HG03039 (cell line): ENCODE measurements around the gene PREX1.
"Not testable (repeated sequence)": the region's sequence is repeated elsewhere in the genome, so short reads cannot be mapped to it uniquely, and the experiment has no call there.

Experiments used
- ATAC-seq: cut with Tn5 transposase; IDR thresholded peaks from one replicate; pipeline ENCODE4 v1.9.1; 2021; ENCODE audit warnings: mild to moderate bottlenecking, moderate library complexity; ENCODE audit not compliant: unreplicated experiment

PREX1 gene

DNA sequence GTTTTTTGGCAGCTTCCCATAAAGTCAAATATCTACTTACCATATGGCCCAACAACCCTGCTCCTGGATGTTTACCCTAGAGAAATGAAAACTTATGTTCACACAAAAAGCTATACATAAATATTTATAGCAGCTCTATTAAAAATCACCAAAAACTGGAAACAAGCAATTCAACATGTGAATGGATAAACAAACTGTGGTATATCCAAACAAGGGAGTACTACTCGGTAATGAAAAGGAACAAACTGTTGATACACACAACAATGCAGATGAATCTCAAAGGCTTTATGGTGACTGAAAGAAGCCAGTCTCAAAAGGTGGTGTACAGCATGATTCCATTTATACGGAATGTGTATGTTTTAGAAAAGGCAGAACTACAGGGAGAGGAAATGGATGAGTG lies 48.4 kb downstream of the PREX1 start:
- ATAC-seq = no peak

GRCh38 chr20:48777821-48778220 lies 50.0 kb downstream of the PREX1 start:
- no peak for ATAC-seq

- ATAC-seq = no peak
Observed at GRCh38 chr20:48777005-48777404, 50.8 kb downstream of the PREX1 start.

- no peak for ATAC-seq
Observed at GRCh38 chr20:48776306-48776705, 51.5 kb downstream of the PREX1 start.

GRCh38 chr20:48775545-48775944 lies 52.3 kb downstream of the PREX1 start:
- ATAC-seq = not testable (repeated sequence)

GRCh38 chr20:48774696-48775095 lies 53.1 kb downstream of the PREX1 start:
- no peak for ATAC-seq

- ATAC-seq = no peak
Observed at GRCh38 chr20:48773837-48774418, 53.9 kb downstream of the PREX1 start.

- ATAC-seq = no peak
Observed at GRCh38 chr20:48772183-48772976, 55.4 kb downstream of the PREX1 start.

- ATAC-seq = no peak
Observed at GRCh38 chr20:48771542-48771941, 56.3 kb downstream of the PREX1 start.

DNA sequence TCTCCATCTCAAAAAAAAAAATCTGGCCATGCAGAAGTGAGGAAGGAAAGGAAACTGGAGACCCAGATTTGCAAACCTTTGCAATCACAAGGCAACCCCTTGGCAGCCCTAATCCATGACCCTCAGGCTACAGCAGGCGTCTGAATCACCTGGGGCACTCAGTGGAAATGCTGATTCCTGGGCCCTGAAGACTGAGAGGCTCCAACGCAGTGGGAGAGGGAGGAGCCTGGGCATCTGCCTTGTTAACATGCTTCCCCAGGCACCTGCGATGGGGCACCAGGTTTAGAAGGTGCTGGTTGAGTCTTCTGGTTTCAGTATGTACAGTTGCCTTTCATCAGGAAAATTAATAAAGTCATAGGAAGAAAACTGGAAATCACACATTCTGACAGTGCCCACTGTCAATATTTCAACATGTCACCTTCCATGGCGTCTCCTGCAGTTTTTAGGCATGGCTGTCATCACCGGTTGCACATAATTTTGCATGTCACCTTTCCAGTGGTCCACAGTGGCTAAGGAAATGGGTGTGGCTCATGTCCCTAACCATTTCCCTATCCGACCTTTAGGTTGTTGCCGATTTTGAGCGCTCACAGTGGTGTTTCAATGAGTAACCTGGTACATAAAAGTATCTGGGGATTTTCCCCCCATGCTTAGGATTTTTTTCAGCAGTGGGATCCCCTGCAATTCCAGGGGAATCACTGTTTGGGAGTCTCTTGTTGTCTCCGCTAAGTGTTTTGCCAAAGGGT lies 56.9 kb downstream of the PREX1 start:
- ATAC-seq = no peak

GRCh38 chr20:48769069-48769983 lies 58.5 kb downstream of the PREX1 start:
- no peak for ATAC-seq

DNA sequence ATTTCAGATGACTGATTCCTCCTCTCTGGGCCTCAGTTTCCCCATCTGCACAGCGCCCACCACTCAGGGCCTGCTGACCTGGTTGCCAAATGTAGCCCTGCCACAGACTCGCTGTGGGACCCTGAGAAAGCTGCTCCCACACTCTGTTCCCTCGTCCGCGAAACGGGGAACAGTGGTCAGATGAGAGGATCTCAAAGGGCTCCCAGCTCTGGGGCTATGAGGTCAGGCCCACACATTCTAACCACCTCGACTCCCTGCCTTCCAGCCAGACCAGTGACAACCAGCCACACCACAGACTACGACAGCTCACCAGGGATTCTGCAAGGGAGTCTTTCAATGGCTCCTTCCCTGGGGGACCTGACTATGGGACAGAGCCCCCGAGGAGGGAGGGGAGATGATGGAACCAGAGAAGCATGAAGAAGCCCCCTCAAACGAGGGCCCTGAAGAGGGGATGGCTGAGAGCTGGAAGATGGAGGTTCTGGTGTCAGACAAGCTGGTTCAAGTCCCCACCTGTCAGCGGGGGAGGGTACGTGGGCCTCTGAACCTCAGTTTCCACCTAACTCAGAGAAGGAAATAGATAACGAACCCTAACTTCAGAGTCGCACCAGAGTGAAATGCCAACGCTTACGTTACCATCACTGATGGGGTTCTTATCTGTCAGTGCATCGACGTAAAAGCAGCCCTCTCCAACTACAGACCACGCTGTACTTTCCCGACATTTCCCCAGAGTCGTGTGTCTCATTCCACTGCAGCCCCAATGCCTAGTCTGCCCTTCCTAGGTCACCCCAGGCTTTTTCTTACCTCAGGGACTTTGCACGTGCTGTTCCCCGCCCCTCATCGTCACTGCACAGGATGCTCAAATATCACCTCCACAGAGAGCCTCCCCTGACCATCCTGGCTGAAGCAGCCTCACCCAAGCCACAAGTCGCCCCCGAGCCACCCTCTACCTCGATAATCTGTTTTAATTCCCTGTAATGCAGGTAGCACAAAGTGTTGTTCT lies 60.5 kb downstream of the PREX1 start:
- ATAC-seq = no peak

DNA sequence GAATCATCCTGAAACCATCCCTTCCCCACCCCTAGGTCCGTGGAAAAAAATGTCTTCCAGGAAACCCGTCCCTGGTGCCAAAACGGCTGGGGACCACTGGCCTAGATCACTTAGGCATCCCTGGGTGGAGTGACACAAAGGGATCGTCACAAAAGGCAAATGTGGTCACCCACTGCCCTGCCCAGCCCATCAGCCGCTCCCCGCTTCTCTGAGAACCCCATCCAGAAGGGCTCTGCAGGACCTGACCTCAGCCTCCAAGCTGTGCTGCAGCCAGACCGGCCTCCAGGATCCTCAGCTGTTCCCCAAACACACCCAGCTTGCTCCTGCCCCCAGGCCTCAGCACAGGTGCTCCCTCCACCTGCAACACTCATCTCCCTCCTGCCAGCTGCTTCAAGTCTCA lies 61.6 kb downstream of the PREX1 start:
- no peak for ATAC-seq

GRCh38 chr20:48765359-48765758 lies 62.4 kb downstream of the PREX1 start:
- ATAC-seq = no peak

DNA sequence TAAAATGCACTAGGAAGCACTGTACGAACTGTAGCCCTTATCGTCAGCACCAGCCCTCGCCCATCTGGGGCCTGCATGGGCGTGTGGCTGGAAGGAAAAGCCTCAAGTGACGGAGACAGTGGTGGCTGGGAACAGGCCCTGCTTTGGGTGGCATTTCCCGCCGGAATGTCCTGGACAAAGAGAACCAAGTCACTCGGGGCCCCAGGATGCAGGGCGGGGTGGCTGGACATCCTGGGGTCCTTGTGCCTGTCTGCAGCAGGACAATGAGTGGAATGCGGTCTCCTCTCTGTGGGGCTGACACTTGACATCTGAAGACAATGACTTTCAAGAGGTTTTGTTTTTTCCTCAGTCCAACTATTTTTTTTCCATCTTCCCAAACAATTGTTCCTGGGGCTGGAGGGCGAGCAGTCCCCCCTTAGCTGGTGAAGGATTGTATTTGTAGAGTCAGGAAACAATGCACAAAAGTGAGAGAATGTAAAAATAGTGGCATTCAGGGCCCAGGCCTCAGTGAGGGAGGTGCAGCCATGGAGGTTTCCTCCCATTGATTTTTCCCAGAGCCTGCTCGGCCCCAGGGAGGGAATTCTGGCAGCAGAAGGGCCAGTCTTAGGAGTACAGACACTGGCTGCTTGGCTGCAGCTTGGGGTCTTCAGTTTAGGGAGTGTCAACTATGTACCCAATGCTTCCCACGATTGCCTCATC lies 64.4 kb downstream of the PREX1 start:
- no peak for ATAC-seq

DNA sequence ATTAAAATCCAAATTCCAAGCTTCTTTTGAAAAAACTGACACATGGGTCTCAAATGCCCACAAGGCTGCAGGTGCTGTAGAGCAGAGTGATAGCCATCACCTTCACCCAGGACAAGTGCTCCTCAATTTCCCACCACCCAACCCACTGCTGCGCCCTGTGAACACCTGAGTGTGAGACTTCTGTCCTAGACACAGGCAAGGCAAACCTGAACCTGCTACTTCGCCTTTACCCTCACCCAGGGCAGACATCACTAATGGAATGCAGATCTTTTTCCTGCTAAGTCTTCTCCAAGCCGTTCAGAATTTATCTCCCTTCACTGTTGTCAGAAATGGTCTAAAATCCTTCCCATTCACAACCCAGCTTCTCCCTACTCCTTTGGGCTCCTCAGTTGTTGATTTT lies 65.9 kb downstream of the PREX1 start:
- ATAC-seq = no peak

GRCh38 chr20:48761023-48761785 lies 66.6 kb downstream of the PREX1 start:
- no peak for ATAC-seq

DNA sequence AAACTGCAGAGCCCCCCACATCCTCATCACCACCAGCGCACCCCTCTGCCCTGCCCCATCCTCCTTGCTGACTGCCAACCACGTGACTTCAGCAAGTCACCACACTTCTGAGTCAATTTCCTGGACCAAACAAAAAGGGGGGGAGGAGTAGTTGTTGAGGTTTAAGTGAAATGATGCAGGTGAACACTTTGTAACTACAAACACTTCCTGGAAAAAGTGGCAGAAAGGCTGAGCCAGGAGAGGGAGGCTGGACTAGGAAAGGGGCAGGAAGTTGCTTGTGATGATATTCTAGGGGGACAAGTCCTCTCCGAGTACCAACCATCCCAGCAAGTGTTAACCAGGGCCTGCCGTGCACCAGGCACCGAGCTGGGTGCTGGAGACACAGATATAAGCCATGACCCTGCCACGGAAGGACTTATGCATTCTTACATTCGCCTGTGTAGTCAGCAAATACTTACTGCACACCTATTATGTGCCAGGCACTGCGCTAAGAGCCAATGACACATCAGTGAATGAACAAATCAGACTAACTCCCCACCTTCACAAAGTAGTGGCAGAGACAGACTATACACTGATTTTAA lies 67.3 kb downstream of the PREX1 start:
- ATAC-seq = no peak
